GM19043 (cell line): ENCODE results near the gene TMEM178B.

Experiments used
- ATAC-seq: cut with Tn5 transposase; IDR thresholded peaks from one replicate; pipeline ENCODE4 v1.9.1; 2021; ENCODE audit warnings: low read depth; ENCODE audit not compliant: unreplicated experiment

The TMEM178B gene

GRCh38 chr7:141213226-141213625 lies 139.4 kb downstream of the TMEM178B start:
- ATAC-seq: no peak

GRCh38 chr7:141217938-141218337 lies 144.1 kb downstream of the TMEM178B start:
- ATAC-seq: no peak

GRCh38 chr7:141218941-141219340 lies 145.1 kb downstream of the TMEM178B start:
- ATAC-seq: no peak

- ATAC-seq: no peak
These were observed 146.5 kb downstream of the TMEM178B start for GRCh38 chr7:141220263-141220880.

- ATAC-seq: no peak
These were observed 147.2 kb downstream of the TMEM178B start for GRCh38 chr7:141221007-141221612.

- no peak for ATAC-seq
These were observed 152.2 kb downstream of the TMEM178B start for GRCh38 chr7:141225916-141226618.

- no peak for ATAC-seq
These were observed 153.6 kb downstream of the TMEM178B start for GRCh38 chr7:141227454-141227853.

GRCh38 chr7:141228482-141228881 lies 154.6 kb downstream of the TMEM178B start:
- ATAC-seq: no peak

GRCh38 chr7:141231018-141231792 lies 157.3 kb downstream of the TMEM178B start:
- ATAC-seq: no peak

GRCh38 chr7:141232286-141233051 lies 158.6 kb downstream of the TMEM178B start:
- ATAC-seq: no peak

GRCh38 chr7:141234335-141235105 lies 160.7 kb downstream of the TMEM178B start:
- no peak for ATAC-seq

GRCh38 chr7:141235656-141236055 lies 161.8 kb downstream of the TMEM178B start:
- no peak for ATAC-seq

- ATAC-seq: no peak
These were observed 164.9 kb downstream of the TMEM178B start for GRCh38 chr7:141238596-141239243.

- ATAC-seq: no peak
These were observed 165.8 kb downstream of the TMEM178B start for GRCh38 chr7:141239661-141240060.

GRCh38 chr7:141242568-141242967 lies 168.7 kb downstream of the TMEM178B start:
- no peak for ATAC-seq

- ATAC-seq: no peak
These were observed 169.5 kb downstream of the TMEM178B start for GRCh38 chr7:141243368-141243767.

GRCh38 chr7:141244435-141244834 lies 170.6 kb downstream of the TMEM178B start:
- ATAC-seq: no peak

GRCh38 chr7:141246426-141246825 lies 172.6 kb downstream of the TMEM178B start:
- no peak for ATAC-seq

- ATAC-seq: no peak
These were observed 177.3 kb downstream of the TMEM178B start for GRCh38 chr7:141251180-141251579.
